LNCAP (cell line): Measurements from ENCODE around the gene HSPB2.

Source experiments
- CTCF ChIP-seq: fragments of 450-650 bp; IDR thresholded peaks from 2 replicates; pipeline ENCODE4 v1.5.1; 2017; ENCODE audit warnings: mild to moderate bottlenecking

HSPB2 gene

GRCh38 chr11:111937461-111937769, 24.9 kb downstream of the HSPB2 start:
- no peak for TF ChIP-seq CTCF

- no peak for TF ChIP-seq CTCF
Measured at GRCh38 chr11:111937844-111938243, 25.3 kb downstream of the HSPB2 start.

- no peak for TF ChIP-seq CTCF
Measured at GRCh38 chr11:111938687-111939160, 26.2 kb downstream of the HSPB2 start.

- no peak for TF ChIP-seq CTCF
Measured at GRCh38 chr11:111939836-111940604, 27.5 kb downstream of the HSPB2 start.

- no peak for TF ChIP-seq CTCF
Measured at GRCh38 chr11:111941963-111942362, 29.4 kb downstream of the HSPB2 start.

- TF ChIP-seq CTCF = no peak
Measured at GRCh38 chr11:111942829-111943228, 30.3 kb downstream of the HSPB2 start.

GRCh38 chr11:111944139-111944538, 31.6 kb downstream of the HSPB2 start:
- no peak for TF ChIP-seq CTCF

- TF ChIP-seq CTCF = no peak
Measured at GRCh38 chr11:111944651-111945051, 32.1 kb downstream of the HSPB2 start.
